HUDEP-2 (cell line): Measurements from ENCODE around the gene IMMP1L.

ENCODE experiments used
- DNase-seq, 76 experiments: peaks; one replicate each; lab custom pipeline; 2025; ENCODE audit not compliant: unreplicated experiment in 76 of 76; lab: John Stamatoyannopoulos, UW

Gene IMMP1L

GRCh38 chr11:31404614-31405013 lies 104.8 kb downstream of the IMMP1L start:
- no peak for DNase-seq

GRCh38 chr11:31397239-31397834 lies 112.1 kb downstream of the IMMP1L start:
- DNase-seq, result peak in 11 of 76 experiments; percentile 1 to 26 (median 7)

GRCh38 chr11:31387379-31387778 lies 122.0 kb downstream of the IMMP1L start:
- no peak for DNase-seq

- no peak for DNase-seq
Observed at GRCh38 chr11:31383116-31383515, 126.3 kb downstream of the IMMP1L start.
